Ammon's horn (tissue), 1 donor: ENCODE measurements around the gene MAPKAPK2.
"Not testable (repeated sequence)": the region's sequence is repeated elsewhere in the genome, so short reads cannot be mapped to it uniquely, and the experiment has no call there.

Experiments used
- DNase-seq: peaks from one replicate; pipeline ENCODE4 v3.0.0-alpha.2; 2016; ENCODE audit warnings: low spot score

MAPKAPK2 gene

DNA sequence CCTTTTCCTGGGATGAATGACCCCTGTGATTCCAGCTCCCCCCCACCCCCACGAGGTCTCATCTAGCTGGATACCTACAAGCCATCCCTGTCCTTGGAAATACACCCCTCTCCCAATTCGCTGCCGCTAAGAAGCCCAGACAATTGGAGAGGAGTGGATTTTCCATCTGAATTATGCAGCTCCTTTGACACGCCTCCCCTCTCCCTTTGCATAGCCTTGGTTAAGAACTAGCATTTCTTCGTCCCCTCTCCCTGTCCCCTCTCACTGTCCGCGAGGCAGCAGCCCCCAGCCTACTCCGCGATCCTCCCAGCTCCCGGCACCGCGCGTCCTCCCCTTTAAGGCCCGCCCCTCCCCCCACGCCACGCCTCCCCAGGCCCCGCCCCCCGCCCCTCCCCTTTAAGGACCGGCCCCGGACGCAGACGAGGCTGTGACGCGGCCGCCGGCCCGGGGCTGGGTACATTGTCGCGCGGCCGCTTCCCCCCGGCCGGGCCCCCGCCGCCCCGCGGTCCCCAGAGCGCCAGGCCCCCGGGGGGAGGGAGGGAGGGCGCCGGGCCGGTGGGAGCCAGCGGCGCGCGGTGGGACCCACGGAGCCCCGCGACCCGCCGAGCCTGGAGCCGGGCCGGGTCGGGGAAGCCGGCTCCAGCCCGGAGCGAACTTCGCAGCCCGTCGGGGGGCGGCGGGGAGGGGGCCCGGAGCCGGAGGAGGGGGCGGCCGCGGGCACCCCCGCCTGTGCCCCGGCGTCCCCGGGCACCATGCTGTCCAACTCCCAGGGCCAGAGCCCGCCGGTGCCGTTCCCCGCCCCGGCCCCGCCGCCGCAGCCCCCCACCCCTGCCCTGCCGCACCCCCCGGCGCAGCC is at the start of gene MAPKAPK2:
Gene MAPKAPK2, plus strand, starts transcription at position 428 of the 856 bp plus-strand sequence. Its CDS starts 325 bp downstream, at position 753.
- peak; percentile 87 for DNase-seq

GRCh38 chr1:206635080-206635977 is 49.4 kb upstream of the MAPKAPK2 start, which contains the start of gene DYRK3:
DYRK3 (plus strand) TSS chr1:206635536; CDS start chr1:206635704, 168 bp downstream.
- DNase-seq: peak; percentile 96

DNA sequence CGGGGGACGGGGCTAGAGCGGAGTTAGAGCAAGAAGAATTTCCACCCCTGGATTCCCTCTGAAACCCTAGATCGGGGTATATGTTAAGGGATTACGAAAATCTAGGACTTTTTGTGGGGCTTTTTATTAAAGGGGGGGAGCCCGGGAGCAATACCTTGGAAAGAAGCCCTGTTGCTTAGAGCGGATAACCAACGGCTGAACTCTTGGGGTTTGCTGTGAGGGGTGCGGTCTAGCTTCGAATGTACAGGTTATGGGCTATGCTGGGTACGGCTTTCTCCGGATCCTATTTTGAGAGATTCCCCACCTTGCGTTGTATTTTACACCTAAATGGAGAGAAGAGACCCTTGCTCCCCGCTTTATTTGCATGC is 48.7 kb upstream of the MAPKAPK2 start:
- no peak for DNase-seq

GRCh38 chr1:206636671-206637070 is 48.0 kb upstream of the MAPKAPK2 start:
- no peak for DNase-seq

DNA sequence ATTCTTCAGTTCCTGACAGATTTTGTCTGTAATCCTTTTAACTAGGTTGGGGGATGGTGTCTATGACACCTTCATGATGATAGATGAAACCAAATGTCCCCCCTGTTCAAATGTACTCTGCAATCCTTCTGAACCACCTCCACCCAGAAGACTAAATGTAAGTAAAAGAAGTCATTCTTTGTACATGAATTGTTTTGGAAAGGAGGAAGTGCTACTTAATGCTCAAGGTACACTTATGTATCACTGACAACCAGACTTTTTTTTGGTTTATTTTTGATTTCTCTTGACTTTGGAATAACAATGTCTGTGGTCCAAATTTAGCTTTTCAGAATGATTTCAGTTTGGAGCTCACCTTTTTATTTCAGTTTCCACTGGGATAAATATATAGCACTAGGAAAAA is 47.1 kb upstream of the MAPKAPK2 start:
- no peak for DNase-seq

- not testable (repeated sequence) for DNase-seq
Measured at GRCh38 chr1:206642074-206642473, 42.6 kb upstream of the MAPKAPK2 start.

DNA sequence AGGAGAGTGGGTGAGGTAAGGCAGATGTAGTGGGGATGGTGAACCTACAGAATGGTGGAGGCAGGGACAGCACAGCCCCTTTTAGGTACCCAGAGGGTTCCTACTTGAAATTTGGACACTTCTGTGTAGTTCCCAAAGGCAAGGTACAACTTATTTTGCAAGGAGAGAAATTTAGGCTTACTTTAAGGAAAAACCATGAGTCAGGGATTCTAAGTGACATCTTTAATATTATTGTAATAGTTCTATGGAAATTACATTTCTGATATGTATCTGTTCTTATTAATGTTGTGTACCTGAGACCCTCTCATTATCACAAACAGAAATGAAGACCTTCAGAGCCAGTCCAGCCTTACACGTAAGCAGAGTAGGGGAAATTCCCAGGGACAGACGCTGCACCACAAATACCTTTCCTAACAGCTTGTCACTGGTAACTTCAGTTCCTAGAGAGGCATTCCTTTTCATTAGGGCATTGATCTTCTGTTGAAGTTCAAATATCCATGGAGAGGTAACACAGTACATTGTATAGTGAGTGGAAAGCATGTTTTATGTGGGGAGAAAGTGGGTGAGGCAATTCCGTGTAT is 41.5 kb upstream of the MAPKAPK2 start:
- no peak for DNase-seq

- DNase-seq: no peak
Measured at GRCh38 chr1:206646504-206646903, 38.2 kb upstream of the MAPKAPK2 start.

DNA sequence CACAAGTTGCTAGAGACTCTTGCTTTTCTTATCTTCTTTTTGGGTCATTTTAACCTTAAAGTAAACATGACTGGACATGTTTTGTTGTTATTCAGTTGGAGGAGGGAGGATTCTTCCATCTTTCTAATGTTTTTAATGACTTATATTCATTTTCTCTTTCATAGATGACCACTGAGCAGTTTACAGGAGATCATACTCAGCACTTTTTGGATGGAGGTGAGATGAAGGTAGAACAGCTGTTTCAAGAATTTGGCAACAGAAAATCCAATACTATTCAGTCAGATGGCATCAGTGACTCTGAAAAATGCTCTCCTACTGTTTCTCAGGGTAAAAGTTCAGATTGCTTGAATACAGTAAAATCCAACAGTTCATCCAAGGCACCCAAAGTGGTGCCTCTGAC is 37.5 kb upstream of the MAPKAPK2 start:
- DNase-seq: no peak

GRCh38 chr1:206649261-206649921 is 35.3 kb upstream of the MAPKAPK2 start:
- no peak for DNase-seq

DNA sequence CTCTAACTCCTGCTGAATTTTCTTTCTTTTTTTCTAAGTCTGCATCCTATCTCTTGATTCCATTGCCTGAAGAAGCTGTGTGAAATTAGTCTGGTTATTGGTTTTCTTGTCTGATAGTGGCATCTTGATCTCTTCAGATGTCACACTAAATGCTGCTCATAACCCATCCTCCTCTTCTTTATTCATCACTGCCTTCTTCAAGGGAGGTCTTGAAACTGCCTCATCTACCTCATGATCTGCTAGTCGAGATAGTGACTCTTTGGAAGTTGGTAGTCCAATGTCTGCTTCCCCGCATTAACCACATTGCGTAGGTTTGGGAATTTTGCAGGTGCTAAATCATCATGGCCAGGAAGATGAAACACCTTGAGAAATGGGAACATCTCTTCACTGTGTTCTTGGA is 33.7 kb upstream of the MAPKAPK2 start:
- DNase-seq: no peak

- DNase-seq: peak; percentile 17
Measured at GRCh38 chr1:206651958-206652890, 32.5 kb upstream of the MAPKAPK2 start.

DNA sequence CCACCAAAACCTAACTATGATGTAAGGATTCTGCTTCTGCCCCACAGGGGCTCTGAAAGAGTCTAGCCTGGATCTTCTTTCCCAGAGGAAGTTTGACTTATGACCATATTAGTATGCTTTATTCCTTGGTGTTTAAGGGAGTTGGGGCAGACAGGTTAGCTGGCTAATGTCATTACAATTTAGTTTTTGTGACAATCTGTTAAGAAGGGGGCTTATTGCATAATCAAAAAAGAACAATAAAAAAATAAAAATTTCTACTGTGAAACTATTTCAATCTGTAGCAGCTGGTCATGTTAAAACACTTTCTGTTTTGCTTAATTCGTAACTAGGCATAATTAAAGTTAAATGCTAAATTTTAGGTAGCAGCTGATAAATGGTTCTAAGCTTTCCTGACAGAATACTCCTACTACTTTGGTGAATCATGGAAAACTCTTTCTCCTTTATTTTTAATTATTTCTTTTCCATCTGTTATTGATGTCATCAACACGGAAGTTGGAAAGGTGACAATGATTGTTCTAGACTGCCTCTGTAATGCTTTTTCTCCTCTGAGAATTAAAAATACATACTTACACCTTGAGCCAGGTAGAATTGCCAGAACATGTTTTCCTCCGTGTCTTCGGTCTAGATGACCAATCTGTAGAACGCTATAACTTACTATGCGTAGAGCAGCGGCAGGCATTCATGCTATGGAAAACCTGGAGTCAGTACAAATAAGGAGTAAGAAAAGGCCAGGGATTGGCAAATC is 30.8 kb upstream of the MAPKAPK2 start:
- DNase-seq: peak; percentile 19

- no peak for DNase-seq
Measured at GRCh38 chr1:206654828-206655227, 29.9 kb upstream of the MAPKAPK2 start.

- DNase-seq: no peak
Measured at GRCh38 chr1:206655471-206655882, 29.2 kb upstream of the MAPKAPK2 start.

DNA sequence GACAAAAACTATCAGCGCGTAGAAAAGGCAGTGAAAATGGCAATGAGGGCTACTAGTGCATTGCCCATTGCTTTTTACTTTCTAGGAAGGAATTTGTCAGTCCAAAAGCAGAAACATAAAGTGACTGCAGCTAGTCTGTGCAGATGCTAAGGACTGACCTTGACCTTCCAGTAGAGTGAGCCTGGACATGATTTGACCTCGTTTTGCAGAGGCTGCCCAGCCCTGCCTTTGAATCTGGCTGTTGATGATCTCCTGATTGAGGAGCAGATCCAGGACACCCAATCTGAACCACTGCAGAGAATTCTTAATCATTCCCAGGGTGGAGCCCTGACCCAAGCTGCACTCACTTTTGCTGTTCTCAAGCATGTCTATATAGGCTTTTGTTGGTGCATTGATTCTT is 27.8 kb upstream of the MAPKAPK2 start:
- DNase-seq: no peak

GRCh38 chr1:206657751-206658150 is 27.0 kb upstream of the MAPKAPK2 start:
- no peak for DNase-seq

GRCh38 chr1:206658264-206658980 is 26.3 kb upstream of the MAPKAPK2 start:
- no peak for DNase-seq

DNA sequence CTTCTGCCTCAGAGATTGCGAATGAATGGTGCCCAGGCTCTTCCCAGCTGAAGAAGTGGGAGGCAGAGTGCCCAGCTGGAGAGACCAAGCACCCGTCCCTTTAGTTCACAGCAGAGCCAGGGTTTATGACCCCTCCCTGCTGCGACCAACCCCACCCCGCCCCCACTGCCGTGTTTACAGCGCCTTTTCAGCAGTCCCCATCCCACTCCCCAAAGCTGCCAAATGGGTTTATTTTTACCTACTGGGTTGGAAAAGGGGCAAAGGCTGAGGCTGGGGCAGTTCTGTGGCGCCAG is 25.8 kb upstream of the MAPKAPK2 start:
- DNase-seq: no peak

GRCh38 chr1:206660136-206660535 is 24.6 kb upstream of the MAPKAPK2 start:
- no peak for DNase-seq
